PC-3 (cell line): ENCODE results near the gene PLCB4.

Source experiments
- CTCF ChIP-seq: fragments of 300-600 bp; sonication (generic); conservative IDR thresholded peaks from 2 replicates; pipeline ENCODE4 v1.5.1; 2017; ENCODE audit warnings: antibody characterized with exemption, low read depth, mild to moderate bottlenecking, low read length
- EZH2 ChIP-seq: fragments of 300-600 bp; sonication (generic); IDR thresholded peaks from one replicate; pipeline ENCODE4 v1.6.1; 2017; ENCODE audit warnings: antibody characterized with exemption, mild to moderate bottlenecking, low read length; ENCODE audit not compliant: unreplicated experiment

- TF ChIP-seq EZH2 (no peak), CTCF (no peak)
Measured at GRCh38 chr20:9227896-9228615, 159.2 kb downstream of the PLCB4 start.
